Progenitor cell of endocrine pancreas (in vitro differentiated cells): ENCODE data around the gene AGPS. TPM values are rescaled to one million over a fixed set of nuclear protein-coding genes. Genes with fewer than 3 reads are reported as not detected.
"Not testable (repeated sequence)": the region's sequence is repeated elsewhere in the genome, so short reads cannot be mapped to it uniquely, and the experiment has no call there.

Experiments
- DNase-seq: peaks from one replicate; pipeline ENCODE4 v3.0.0; 2021; ENCODE audit warnings: low spot score; ENCODE audit not compliant: unreplicated experiment
- H3K27ac Mint-ChIP-seq: 2 replicates; pipeline ENCODE4 v1.8.0; 2021; ENCODE audit warnings: mild to moderate bottlenecking, moderate library complexity, mixed read lengths
- H3K27me3 Mint-ChIP-seq: 2 replicates; pipeline ENCODE4 v1.8.0; 2021; ENCODE audit warnings: mixed read lengths
- H3K36me3 Mint-ChIP-seq: 2 replicates; pipeline ENCODE4 v1.8.0; 2022; ENCODE audit warnings: mixed read lengths; ENCODE audit not compliant: insufficient read depth
- H3K4me1 Mint-ChIP-seq: 2 replicates; pipeline ENCODE4 v1.8.0; 2021; ENCODE audit warnings: low read depth, mixed read lengths
- H3K4me3 Mint-ChIP-seq: 2 replicates; pipeline ENCODE4 v1.8.0; 2021; ENCODE audit warnings: low read depth, mild to moderate bottlenecking, moderate library complexity, mixed read lengths
- H3K9me3 Mint-ChIP-seq: 2 replicates; pipeline ENCODE4 v1.8.0; 2021; ENCODE audit warnings: low read depth, mixed read lengths
- total RNA-seq: library from RNA; stranded (reverse); gene quantifications from 2 replicates; pipeline ENCODE4 v1.2.1, GENCODE V29; 2021
- TF ChIP-seq, protein P1 (sequence below): fragments of 200-600 bp; sonication (generic); IDR thresholded peaks from one replicate; pipeline ENCODE4 v1.5.0; 2021; ENCODE audit warnings: antibody characterized with exemption, mild to moderate bottlenecking; ENCODE audit not compliant: unreplicated experiment

The AGPS gene
- total RNA-seq, 1 donor from 2014 or later = 69.2 TPM

DNA sequence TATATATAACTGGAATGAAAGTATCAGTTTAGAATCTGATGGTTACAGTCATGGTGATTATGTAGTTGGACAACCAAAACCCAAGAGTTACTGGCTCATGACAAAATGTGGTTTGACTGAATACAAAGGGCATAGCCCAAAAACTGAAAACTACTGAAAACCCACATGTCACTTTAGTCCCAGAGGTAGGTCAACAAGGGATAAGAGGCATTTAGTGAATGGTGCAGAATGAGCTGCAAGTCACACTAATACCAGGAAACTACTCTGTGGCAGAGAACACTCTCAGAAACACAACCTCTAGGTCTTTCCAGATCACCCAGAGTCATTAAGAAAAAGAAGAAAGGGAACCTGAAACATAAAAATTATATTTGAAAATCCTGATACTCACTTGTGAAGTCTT lies 154.5 kb downstream of the AGPS start:
- no peaks in the 10 kb centered on the region for H3K27me3 Mint-ChIP-seq
- H3K9me3 Mint-ChIP-seq = peaks cover 12% of the 10 kb centered on the region
- DNase-seq = no peak
- H3K4me1 Mint-ChIP-seq = peaks cover 10% of the 10 kb centered on the region
- H3K27ac Mint-ChIP-seq = no peak overlapping the region
- TF ChIP-seq, protein P1, sequence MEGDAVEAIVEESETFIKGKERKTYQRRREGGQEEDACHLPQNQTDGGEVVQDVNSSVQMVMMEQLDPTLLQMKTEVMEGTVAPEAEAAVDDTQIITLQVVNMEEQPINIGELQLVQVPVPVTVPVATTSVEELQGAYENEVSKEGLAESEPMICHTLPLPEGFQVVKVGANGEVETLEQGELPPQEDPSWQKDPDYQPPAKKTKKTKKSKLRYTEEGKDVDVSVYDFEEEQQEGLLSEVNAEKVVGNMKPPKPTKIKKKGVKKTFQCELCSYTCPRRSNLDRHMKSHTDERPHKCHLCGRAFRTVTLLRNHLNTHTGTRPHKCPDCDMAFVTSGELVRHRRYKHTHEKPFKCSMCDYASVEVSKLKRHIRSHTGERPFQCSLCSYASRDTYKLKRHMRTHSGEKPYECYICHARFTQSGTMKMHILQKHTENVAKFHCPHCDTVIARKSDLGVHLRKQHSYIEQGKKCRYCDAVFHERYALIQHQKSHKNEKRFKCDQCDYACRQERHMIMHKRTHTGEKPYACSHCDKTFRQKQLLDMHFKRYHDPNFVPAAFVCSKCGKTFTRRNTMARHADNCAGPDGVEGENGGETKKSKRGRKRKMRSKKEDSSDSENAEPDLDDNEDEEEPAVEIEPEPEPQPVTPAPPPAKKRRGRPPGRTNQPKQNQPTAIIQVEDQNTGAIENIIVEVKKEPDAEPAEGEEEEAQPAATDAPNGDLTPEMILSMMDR = no peak
- H3K36me3 Mint-ChIP-seq = peaks cover 10% of the 10 kb centered on the region
- H3K4me3 Mint-ChIP-seq = no peak overlapping the region

DNA sequence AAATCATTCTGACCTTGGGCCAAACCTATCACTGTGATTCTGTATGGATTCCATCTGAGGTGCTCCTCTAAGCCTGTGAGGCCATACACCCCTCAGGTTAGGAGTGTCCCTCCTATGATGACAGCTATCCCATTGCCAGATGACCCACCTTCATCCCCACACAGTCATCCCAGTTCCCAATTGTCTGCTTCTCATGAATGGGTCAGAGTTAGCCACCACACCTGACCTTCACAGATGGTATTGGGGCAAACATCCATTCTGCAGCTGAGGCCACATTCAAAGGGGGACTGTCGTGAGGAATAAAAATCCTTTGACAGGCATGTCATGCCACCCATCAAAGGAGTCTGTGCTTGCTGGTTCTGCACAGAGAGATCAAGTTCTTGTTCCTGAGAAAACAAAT lies 155.2 kb downstream of the AGPS start:
- TF ChIP-seq, protein P1 = no peak
- Mint-ChIP-seq H3K27me3 (no peaks in the 10 kb centered on the region), H3K4me1 (peaks cover 10% of the 10 kb centered on the region), H3K36me3 (peaks cover 10% of the 10 kb centered on the region), H3K9me3 (peaks cover 12% of the 10 kb centered on the region), H3K27ac (peak overlapping the region; percentile 38), H3K4me3 (no peak overlapping the region)
- no peak for DNase-seq

DNA sequence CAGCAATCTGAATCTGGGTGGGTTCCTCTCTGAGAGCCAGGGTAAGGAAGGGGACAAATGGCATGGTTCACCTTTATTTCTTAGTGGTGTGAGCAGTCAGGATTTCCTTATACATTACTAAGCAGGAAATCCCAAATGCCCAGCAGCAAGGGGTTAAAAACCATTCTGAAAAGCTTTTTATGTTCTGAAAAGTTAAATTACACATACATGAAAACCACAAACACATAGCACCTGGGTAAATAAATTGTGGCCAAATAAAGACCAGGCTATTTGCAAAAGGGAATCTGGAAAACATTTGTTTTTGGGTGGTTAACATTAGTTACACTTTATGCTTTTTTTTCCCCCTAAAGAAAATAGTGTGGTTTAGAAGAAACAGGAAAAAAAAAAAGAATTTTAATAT lies 156.1 kb downstream of the AGPS start:
- TF ChIP-seq, protein P1 = no peak
- H3K36me3 Mint-ChIP-seq = peaks cover 10% of the 10 kb centered on the region
- peak overlapping the region; percentile 59 for H3K27ac Mint-ChIP-seq
- H3K4me3 Mint-ChIP-seq = no peak overlapping the region
- H3K9me3 Mint-ChIP-seq = peaks cover 12% of the 10 kb centered on the region
- DNase-seq = no peak
- peaks cover 13% of the 10 kb centered on the region for H3K4me1 Mint-ChIP-seq
- no peaks in the 10 kb centered on the region for H3K27me3 Mint-ChIP-seq

DNA sequence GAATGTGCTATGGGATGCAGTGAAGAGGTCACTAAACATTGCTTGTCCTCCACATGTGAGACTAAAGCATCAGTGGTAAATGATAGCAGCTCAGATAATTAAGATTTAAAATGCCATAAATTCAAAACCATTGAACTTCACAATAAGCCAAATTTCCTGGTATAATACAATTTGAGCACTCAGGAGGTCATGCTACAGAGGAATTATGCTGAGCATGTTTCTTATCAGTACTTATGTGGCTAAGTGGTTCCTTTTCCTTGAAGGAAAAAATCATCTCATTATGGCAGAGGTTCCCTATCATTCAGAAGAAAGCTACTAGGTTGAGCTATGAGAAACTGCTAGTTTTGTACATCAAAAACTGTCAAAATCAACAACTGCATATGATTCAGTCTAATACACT lies 156.6 kb downstream of the AGPS start:
- no peak overlapping the region for H3K4me3 Mint-ChIP-seq
- peaks cover 13% of the 10 kb centered on the region for H3K4me1 Mint-ChIP-seq
- peaks cover 12% of the 10 kb centered on the region for H3K9me3 Mint-ChIP-seq
- DNase-seq = no peak
- H3K36me3 Mint-ChIP-seq = peaks cover 10% of the 10 kb centered on the region
- no peaks in the 10 kb centered on the region for H3K27me3 Mint-ChIP-seq
- TF ChIP-seq, protein P1 = no peak
- no peak overlapping the region for H3K27ac Mint-ChIP-seq

DNA sequence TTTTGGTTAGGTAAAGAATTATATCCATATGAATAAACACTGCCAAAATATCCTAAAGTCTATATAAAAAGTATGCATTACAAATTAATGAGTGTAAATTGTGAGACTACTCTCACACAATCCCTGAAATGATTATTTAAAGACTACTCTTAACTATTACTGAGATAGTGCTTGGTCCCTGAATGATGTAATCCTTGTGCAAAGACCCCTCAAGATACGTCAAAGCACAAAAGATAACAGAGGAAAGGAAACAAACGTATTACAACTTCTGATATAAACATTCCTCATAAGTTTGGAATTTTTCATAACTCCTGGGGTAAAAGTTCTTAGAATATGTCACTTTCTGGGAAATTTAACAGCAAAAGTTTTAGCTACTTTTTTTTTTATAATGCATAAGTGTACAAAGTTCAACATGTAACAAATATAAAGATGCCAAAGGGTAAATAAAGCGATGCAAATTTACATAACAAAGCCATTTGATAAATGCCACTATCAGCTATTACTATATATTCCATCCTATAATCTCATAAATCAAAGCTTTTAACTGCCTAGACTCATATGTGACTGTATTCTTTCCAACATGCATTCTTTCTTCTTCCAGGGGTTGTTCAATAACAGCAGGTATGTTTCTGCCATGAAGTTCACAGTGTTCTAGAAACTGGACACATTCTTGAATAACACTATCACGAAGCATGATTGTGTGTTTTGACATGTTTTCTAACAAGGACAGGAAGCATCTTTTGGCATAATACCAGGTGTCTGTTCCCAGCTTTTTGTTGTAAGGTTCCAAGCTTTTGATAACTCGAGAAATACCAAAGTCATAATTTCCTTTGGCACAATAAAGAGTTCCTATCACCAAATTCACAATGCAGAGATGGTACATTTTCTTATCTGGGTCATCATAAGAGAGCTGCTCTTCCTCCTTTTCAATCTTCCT lies 158.0 kb downstream of the AGPS start:
- Mint-ChIP-seq H3K27ac (no peak overlapping the region), H3K9me3 (peaks cover 12% of the 10 kb centered on the region), H3K36me3 (peaks cover 10% of the 10 kb centered on the region), H3K4me1 (peaks cover 13% of the 10 kb centered on the region), H3K4me3 (peak overlapping the region; percentile 34), H3K27me3 (no peaks in the 10 kb centered on the region)
- TF ChIP-seq, protein P1 = no peak
- DNase-seq = no peak

DNA sequence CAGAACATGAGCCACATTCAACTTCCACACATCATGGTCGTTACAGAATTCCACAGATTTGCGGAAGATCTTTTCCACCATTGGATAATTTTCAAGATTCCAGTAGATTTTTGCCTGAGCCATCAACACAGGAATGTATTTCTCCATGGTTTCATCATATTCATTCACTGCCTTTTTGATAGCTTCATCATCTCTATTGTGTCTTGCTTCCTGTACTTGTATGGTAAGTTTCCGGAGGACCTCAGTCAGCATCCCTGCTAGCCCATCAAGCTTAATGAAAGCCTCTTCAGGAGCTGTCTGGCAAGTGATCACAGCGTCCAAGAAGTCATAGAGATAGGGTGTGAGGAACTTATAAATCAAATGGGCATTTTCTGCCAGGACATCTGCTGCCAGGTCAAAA lies 158.8 kb downstream of the AGPS start:
- DNase-seq = not testable (repeated sequence)

More for the DNA sequence above, 158.8 kb downstream of the AGPS start:
- not testable (repeated sequence) for H3K27me3 Mint-ChIP-seq, H3K27ac Mint-ChIP-seq, H3K36me3 Mint-ChIP-seq, H3K9me3 Mint-ChIP-seq
- H3K4me1 Mint-ChIP-seq = peaks cover 13% of the 10 kb centered on the region
- peak overlapping the region; percentile 45 for H3K4me3 Mint-ChIP-seq
